SK-N-SH treated with all-trans-retinoic acid at 6 μM for 48 hours (cell line): ENCODE data around the gene RAPGEF5.

Experiments used
- CREB5 ChIP-seq: fragments of 250-450 bp; sonication (Bioruptor Pico); IDR thresholded peaks from 2 replicates; pipeline ENCODE4 v1.5.1; 2020; ENCODE audit warnings: low read depth, mild to moderate bottlenecking, moderate library complexity
- OSR1 ChIP-seq: fragments of 250-450 bp; sonication (Bioruptor Pico); IDR thresholded peaks from 2 replicates; pipeline ENCODE4 v1.8.0; 2022; ENCODE audit warnings: moderate library complexity, mild to moderate bottlenecking, inconsistent platforms
- PATZ1 ChIP-seq: fragments of 250-450 bp; sonication (Bioruptor Pico); IDR thresholded peaks from 2 replicates; pipeline ENCODE4 v1.8.0; 2020; ENCODE audit warnings: mild to moderate bottlenecking, moderate library complexity, borderline replicate concordance
- SNAI2 ChIP-seq: fragments of 250-450 bp; sonication (Bioruptor Pico); IDR thresholded peaks from 2 replicates; pipeline ENCODE4 v1.5.0; 2020; ENCODE audit warnings: mild to moderate bottlenecking, moderate library complexity
- TCF4 ChIP-seq: fragments of 250-450 bp; sonication (Bioruptor Pico); IDR thresholded peaks from 2 replicates; pipeline ENCODE4 v1.8.0; 2021; ENCODE audit warnings: mild to moderate bottlenecking, moderate library complexity, borderline replicate concordance
- TOX ChIP-seq: fragments of 250-450 bp; sonication (Bioruptor Pico); IDR thresholded peaks from 2 replicates; pipeline ENCODE4 v1.8.0; 2021; ENCODE audit warnings: mild to moderate bottlenecking, moderate library complexity, borderline replicate concordance
- TSHZ2 ChIP-seq: fragments of 250-450 bp; sonication (Bioruptor Pico); IDR thresholded peaks from 2 replicates; pipeline ENCODE4 v1.5.0; 2020; ENCODE audit warnings: mild to moderate bottlenecking, moderate library complexity
- ZC3H10 ChIP-seq: fragments of 250-450 bp; sonication (Bioruptor Pico); IDR thresholded peaks from 2 replicates; pipeline ENCODE4 v1.5.1; 2021; ENCODE audit warnings: mild to moderate bottlenecking, moderate library complexity
- ZFP30 ChIP-seq: fragments of 450-650 bp; formaldehyde crosslinking; IDR thresholded peaks from 2 replicates; pipeline ENCODE4 v1.5.0; 2022; ENCODE audit warnings: mild to moderate bottlenecking, moderate library complexity
- ZNF8 ChIP-seq: fragments of 450-650 bp; formaldehyde crosslinking; IDR thresholded peaks from 2 replicates; pipeline ENCODE4 v1.5.0; 2020; ENCODE audit warnings: mild to moderate bottlenecking, moderate library complexity

- no peak for TF ChIP-seq ZFP30 (CRISPR knock-in tag)
- no peak for TF ChIP-seq PATZ1 (CRISPR knock-in tag)
- no peak for TF ChIP-seq ZC3H10 (CRISPR knock-in tag)
- TF ChIP-seq OSR1 (CRISPR knock-in tag), result no peak
- TF ChIP-seq SNAI2, result no peak
- TF ChIP-seq ZNF8 (CRISPR knock-in tag), result no peak
- TF ChIP-seq TSHZ2 (CRISPR knock-in tag), result no peak
- no peak for TF ChIP-seq CREB5 (CRISPR knock-in tag)
- no peak; the same call in 1 of the 2 replicates for TF ChIP-seq TCF4 (CRISPR knock-in tag)
- TF ChIP-seq TOX (CRISPR knock-in tag), result no peak
These were observed 146.0 kb downstream of the RAPGEF5 start for GRCh38 chr7:22210967-22211366.
